LNCAP (cell line): ENCODE results near the gene GPC5.

Source experiments
- TF ChIP-seq, protein P1 (sequence below): fragments of 450-650 bp; IDR thresholded peaks from 2 replicates; pipeline ENCODE4 v1.5.1; 2017; ENCODE audit warnings: mild to moderate bottlenecking

The GPC5 gene

GRCh38 chr13:91375116-91375729 lies 23.2 kb upstream of the GPC5 start:
- TF ChIP-seq, protein P1, sequence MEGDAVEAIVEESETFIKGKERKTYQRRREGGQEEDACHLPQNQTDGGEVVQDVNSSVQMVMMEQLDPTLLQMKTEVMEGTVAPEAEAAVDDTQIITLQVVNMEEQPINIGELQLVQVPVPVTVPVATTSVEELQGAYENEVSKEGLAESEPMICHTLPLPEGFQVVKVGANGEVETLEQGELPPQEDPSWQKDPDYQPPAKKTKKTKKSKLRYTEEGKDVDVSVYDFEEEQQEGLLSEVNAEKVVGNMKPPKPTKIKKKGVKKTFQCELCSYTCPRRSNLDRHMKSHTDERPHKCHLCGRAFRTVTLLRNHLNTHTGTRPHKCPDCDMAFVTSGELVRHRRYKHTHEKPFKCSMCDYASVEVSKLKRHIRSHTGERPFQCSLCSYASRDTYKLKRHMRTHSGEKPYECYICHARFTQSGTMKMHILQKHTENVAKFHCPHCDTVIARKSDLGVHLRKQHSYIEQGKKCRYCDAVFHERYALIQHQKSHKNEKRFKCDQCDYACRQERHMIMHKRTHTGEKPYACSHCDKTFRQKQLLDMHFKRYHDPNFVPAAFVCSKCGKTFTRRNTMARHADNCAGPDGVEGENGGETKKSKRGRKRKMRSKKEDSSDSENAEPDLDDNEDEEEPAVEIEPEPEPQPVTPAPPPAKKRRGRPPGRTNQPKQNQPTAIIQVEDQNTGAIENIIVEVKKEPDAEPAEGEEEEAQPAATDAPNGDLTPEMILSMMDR: peak; percentile 66

DNA sequence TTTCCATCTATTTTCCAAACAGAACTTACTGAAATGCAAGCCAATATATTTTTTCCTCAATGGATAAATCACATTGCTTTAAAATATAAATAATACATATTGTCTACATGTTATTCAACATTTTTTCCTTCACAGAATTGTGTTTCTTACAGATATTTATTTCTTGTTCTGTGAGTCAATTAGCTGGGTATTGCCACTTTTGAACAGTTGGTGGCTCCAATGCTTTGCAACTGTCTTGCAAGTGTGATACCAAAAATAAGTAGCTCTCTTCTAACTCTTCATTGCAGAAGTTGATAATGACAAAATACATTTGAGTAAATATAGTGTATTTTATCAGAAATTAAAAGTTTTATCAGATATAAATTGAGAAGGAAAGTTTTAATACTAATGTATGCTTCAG lies 17.1 kb upstream of the GPC5 start:
- TF ChIP-seq, protein P1: peak; percentile 63

- TF ChIP-seq, protein P1: no peak
Measured at GRCh38 chr13:91383836-91384235, 14.6 kb upstream of the GPC5 start.

- TF ChIP-seq, protein P1: no peak
Measured at GRCh38 chr13:91384896-91385295, 13.5 kb upstream of the GPC5 start.

DNA sequence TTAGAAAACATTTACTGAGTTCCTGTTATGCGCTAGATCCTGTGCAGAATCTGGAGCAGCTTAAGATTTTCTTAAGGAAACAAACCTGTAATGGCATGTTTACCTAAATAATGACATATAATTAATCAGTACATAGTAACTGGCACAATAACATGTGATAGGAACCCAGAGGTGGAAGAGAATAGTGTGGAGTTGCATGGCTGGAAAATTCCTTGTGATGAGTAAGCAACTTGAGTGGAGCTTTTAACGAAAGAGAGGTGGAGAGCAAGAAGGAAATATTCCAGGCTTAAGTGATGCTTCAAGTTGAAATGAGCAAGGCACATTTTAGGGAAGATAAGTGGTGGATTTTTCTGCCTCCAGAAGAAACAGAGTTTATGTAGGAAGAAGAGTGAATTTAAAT lies 9.2 kb upstream of the GPC5 start:
- TF ChIP-seq, protein P1: no peak

- TF ChIP-seq, protein P1: no peak
Measured at GRCh38 chr13:91397595-91397994, 826 bp upstream of the GPC5 start.

DNA sequence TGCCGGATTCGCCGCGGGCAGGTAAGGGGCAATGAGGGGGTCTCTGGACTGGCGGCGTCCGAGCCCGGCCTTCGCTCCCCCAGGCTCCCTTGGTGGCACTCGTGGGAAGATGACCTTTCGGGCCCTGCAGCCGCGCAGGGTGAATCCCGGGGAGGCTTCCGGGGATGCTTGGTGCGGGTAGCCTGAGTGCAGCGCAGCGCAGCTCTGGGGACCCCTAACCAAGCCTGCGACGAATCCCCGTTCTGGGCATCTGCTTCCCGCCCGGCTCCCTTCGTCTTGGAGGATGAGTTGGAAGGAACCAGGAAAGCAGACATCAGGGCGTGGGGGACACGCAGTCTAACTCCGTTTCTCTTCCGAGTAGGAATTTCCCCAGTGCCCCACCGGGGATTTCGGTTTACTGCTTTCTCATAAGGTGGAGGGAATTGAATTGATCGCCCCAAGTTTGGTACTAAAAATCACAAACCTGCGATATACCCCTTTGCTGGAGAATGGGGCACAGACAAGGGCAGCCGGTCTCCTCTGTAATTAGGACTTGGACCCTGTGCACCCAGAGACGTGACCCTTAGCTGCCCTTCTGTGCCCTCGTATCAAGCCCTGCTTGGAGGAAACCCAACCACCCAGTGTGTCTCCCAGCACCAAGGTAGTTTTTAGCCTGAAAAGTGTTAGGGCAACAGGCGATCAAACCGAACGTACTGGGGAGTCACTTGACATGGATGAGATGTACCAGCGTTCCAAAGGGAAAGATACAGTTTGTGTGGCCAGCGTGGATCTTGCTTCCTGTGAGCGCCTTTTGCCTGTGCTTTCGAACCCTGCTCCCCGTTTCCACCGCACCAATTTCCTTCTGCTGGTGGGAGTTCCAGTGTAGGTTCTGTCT lies 1.0 kb downstream of the GPC5 start:
- TF ChIP-seq, protein P1: no peak
